Endothelial cell of umbilical vein (primary cell): ENCODE measurements around the gene JAKMIP1. TPM values are rescaled to one million over a fixed set of nuclear protein-coding genes. Genes with fewer than 3 reads are reported as not detected.

Source experiments
- BruUV-seq: library from RNA; stranded (reverse); fragments of 400-500 nt; replicated peaks from 2 replicates; lab custom pipeline; 2021; lab: Mats Ljungman, UMichigan
- CTCF ChIA-PET: fragments of 300-600, 350-600 bp; sonication (Branson Sonifier 250); formaldehyde crosslinking; loops from one replicate; lab custom pipeline; 2021; ENCODE audit warnings: antibody characterized with exemption, inconsistent platforms; lab: Charles Lee
- POLR2A ChIA-PET: fragments of 300-600, 350-600 bp; sonication (Branson Sonifier 250); formaldehyde crosslinking; loops from one replicate; lab custom pipeline; 2021; ENCODE audit warnings: antibody characterized with exemption, inconsistent platforms; lab: Charles Lee
- DNase-seq: peaks from one replicate; pipeline ENCODE4 v3.0.0-alpha.2; 2011; ENCODE audit warnings: low read depth, low spot score
- FAIRE-seq: peaks from 2 replicates; lab custom pipeline; 2011; peaks lifted over from hg19 to GRCh38; lab: Jason Lieb, UNC
- H2AFZ ChIP-seq: 2 replicates; pipeline ENCODE4 v1.6.0; 2012; ENCODE audit warnings: low read depth, low read length, control low read depth, inconsistent platforms
- H3K27ac ChIP-seq: 2 replicates; pipeline ENCODE4 v1.5.1; 2011; ENCODE audit warnings: low read depth, mild to moderate bottlenecking, control low read depth, low read length, moderate library complexity; ENCODE audit not compliant: insufficient read depth
- H3K27me3 ChIP-seq, 2 experiments: 2 replicates each; pipeline versions ENCODE4 v1.6.0 to v1.6.1; 2011; ENCODE audit warnings: low read length in 2 of 2, mixed read lengths in 1 of 2; ENCODE audit not compliant: control insufficient read depth in 2 of 2, insufficient read depth in 2 of 2
- H3K36me3 ChIP-seq, 2 experiments: 2 replicates in 1 of 2; 3 replicates in 1 of 2; pipeline ENCODE4 v1.5.1; 2011; ENCODE audit warnings: low read length in 2 of 2, mild to moderate bottlenecking in 1 of 2, moderate library complexity in 1 of 2; ENCODE audit not compliant: control insufficient read depth in 2 of 2, insufficient read depth in 2 of 2; ENCODE audit errors: extremely low read depth in 1 of 2
- H3K4me1 ChIP-seq: 3 replicates; pipeline ENCODE4 v1.5.1; 2011; ENCODE audit warnings: mild to moderate bottlenecking, low read length; ENCODE audit not compliant: control insufficient read depth, insufficient read depth; ENCODE audit errors: extremely low read depth
- H3K4me2 ChIP-seq: 2 replicates; pipeline ENCODE4 v1.6.1; 2011; ENCODE audit warnings: low read length, control low read depth, mixed read lengths; ENCODE audit not compliant: insufficient read depth
- H3K4me3 ChIP-seq, 3 experiments: fragments of 200-600 bp in 1 of 3; sonication (generic), shearing (Covaris generic) in 1 of 3; replicated peaks in 1 of 3; 2 replicates each; pipeline ENCODE4 v1.5.1; 2011 to 2016; ENCODE audit warnings: control low read depth in 3 of 3, low read length in 3 of 3, mild to moderate bottlenecking in 2 of 3, inconsistent platforms in 1 of 3, low read depth in 1 of 3, moderate library complexity in 1 of 3; ENCODE audit not compliant: insufficient read depth in 1 of 3
- H3K79me2 ChIP-seq: 2 replicates; pipeline ENCODE4 v1.6.0; 2012; ENCODE audit warnings: low read length, inconsistent platforms; ENCODE audit not compliant: control insufficient read depth, insufficient read depth
- H3K9ac ChIP-seq: replicated peaks from 2 replicates; pipeline ENCODE3; 2011; ENCODE audit warnings: low read length, control low read depth; ENCODE audit not compliant: insufficient read depth; ENCODE audit errors: extremely low read depth
- H3K9me1 ChIP-seq: replicated peaks from 3 replicates; pipeline ENCODE4 v1.6.0; 2011; ENCODE audit warnings: mild to moderate bottlenecking, low read length; ENCODE audit not compliant: control insufficient read depth, insufficient read depth; ENCODE audit errors: extremely low read depth
- H3K9me3 ChIP-seq: replicated peaks from 2 replicates; pipeline ENCODE4 v1.5.1; 2012; ENCODE audit warnings: low read length, inconsistent platforms; ENCODE audit not compliant: control insufficient read depth, insufficient read depth
- H4K20me1 ChIP-seq: replicated peaks from 2 replicates; pipeline ENCODE3; 2011; ENCODE audit warnings: mild to moderate bottlenecking, low read length; ENCODE audit not compliant: control insufficient read depth, insufficient read depth; ENCODE audit errors: extremely low read depth
- EZH2 ChIP-seq: IDR thresholded peaks from 2 replicates; pipeline ENCODE4 v1.6.1; 2012; ENCODE audit warnings: borderline replicate concordance, low read depth, mild to moderate bottlenecking, moderate library complexity, low read length, inconsistent platforms; ENCODE audit not compliant: severe bottlenecking
- FOS ChIP-seq: IDR thresholded peaks from 2 replicates; pipeline ENCODE4 v1.6.1; 2011; ENCODE audit warnings: mild to moderate bottlenecking, low read length, moderate library complexity, borderline replicate concordance; ENCODE audit not compliant: insufficient read depth
- GATA2 ChIP-seq: IDR thresholded peaks from 2 replicates; pipeline ENCODE4 v1.7.0; 2011; ENCODE audit warnings: low read depth, mild to moderate bottlenecking, moderate library complexity, mixed read lengths, low read length; ENCODE audit not compliant: insufficient read length, insufficient read depth
- JUN ChIP-seq: IDR thresholded peaks from 2 replicates; pipeline ENCODE4 v1.6.1; 2011; ENCODE audit warnings: borderline replicate concordance, low read depth; ENCODE audit not compliant: insufficient read length, insufficient read depth
- MYC ChIP-seq: IDR thresholded peaks from one replicate; pipeline ENCODE4 v1.6.1; 2011; ENCODE audit warnings: mild to moderate bottlenecking, low read depth, low read length
- POLR2A ChIP-seq: IDR thresholded peaks from 2 replicates; pipeline ENCODE4 v1.6.1; 2012; ENCODE audit warnings: low read depth, mild to moderate bottlenecking, control low read depth, low read length
- POLR2AphosphoS5 ChIP-seq: IDR thresholded peaks from 2 replicates; pipeline ENCODE4 v1.6.1; 2012; ENCODE audit warnings: low read depth, mild to moderate bottlenecking, control low read depth, low read length, moderate library complexity; ENCODE audit not compliant: insufficient read depth
- dilution Hi-C: fragments of 300-500 bp; cut with MboI; formaldehyde crosslinking; loops from one replicate; pipeline ENCODE4 v1.15.0; 2019; ENCODE audit warnings: low sequenced_read_pairs; ENCODE audit not compliant: extremely low pct_ligation_motif_present
- intact Hi-C: fragments of 100-400 bp; cut with micrococcal nuclease; formaldehyde crosslinking; loops from one replicate; pipeline ENCODE4 v1.10.0; 2022
- polyA plus RNA-seq, 4 experiments: library from polyadenylated mRNA; depleted of rRNA in 3 of 4; stranded (reverse) in 3 of 4; unstranded in 1 of 4; fragments of >200 nt; gene quantifications; 2 replicates each; pipeline versions ENCODE4 v1.2.1 to v1.2.3, GENCODE V29; 2011 to 2012; ENCODE audit warnings: missing spikeins in 1 of 4
- total RNA-seq: library from RNA; stranded (reverse); gene quantifications from 2 replicates; pipeline ENCODE4 v1.2.3, GENCODE V29; 2021
- TF ChIP-seq, protein P1 (sequence below), 2 donors: IDR thresholded peaks; 1 replicate in 1 of 2; 2 replicates in 1 of 2; pipeline ENCODE4 v1.5.1; 2011; ENCODE audit warnings: low read length in 2 of 2, mild to moderate bottlenecking in 2 of 2, moderate library complexity in 2 of 2, control low read depth in 1 of 2, inconsistent platforms in 1 of 2, low read depth in 1 of 2; ENCODE audit not compliant: insufficient read depth in 1 of 2; ENCODE audit errors: extremely low read depth in 1 of 2
- TF ChIP-seq, protein P2 (sequence below): IDR thresholded peaks from 2 replicates; pipeline ENCODE4 v1.6.1; 2011; ENCODE audit not compliant: insufficient read depth, insufficient read length

JAKMIP1 gene
- total and polyA plus RNA-seq, 2 donors (not counting 3 experiments of a cell fraction or from before 2014, with no cell fraction given) = not detected

GRCh38 chr4:6122496-6122895 lies 77.9 kb downstream of the JAKMIP1 start:
- dilution Hi-C loops = no loop called here

More at GRCh38 chr4:6122496-6122895, 77.9 kb downstream of the JAKMIP1 start:
- Histone ChIP-seq H3K27ac (no peak overlapping the region), H3K9ac (no peak overlapping the region), H3K79me2 (no peaks in the 10 kb centered on the region), H3K4me2 (no peak overlapping the region), H2AFZ (no peak overlapping the region), H3K9me1 (no peaks in the 10 kb centered on the region), H3K27me3 (no peaks in the 10 kb centered on the region), H4K20me1 (no peaks in the 10 kb centered on the region), H3K9me3 (peaks cover 4% of the 10 kb centered on the region), H3K4me3 (no peak overlapping the region), H3K4me1 (no peaks in the 10 kb centered on the region), H3K36me3 (no peaks in the 10 kb centered on the region)
- intact Hi-C loops = no loop called here
- FAIRE-seq (no peak), DNase-seq (no peak)
- BruUV-seq = no TSS peak
- POLR2A ChIA-PET = no interaction called here
- CTCF ChIA-PET = no interaction called here
- TF ChIP-seq POLR2A (no peak), GATA2 (no peak), MYC (no peak), POLR2AphosphoS5 (no peak), JUN (no peak), FOS (no peak), EZH2 (no peak)
- TF ChIP-seq, protein P1, sequence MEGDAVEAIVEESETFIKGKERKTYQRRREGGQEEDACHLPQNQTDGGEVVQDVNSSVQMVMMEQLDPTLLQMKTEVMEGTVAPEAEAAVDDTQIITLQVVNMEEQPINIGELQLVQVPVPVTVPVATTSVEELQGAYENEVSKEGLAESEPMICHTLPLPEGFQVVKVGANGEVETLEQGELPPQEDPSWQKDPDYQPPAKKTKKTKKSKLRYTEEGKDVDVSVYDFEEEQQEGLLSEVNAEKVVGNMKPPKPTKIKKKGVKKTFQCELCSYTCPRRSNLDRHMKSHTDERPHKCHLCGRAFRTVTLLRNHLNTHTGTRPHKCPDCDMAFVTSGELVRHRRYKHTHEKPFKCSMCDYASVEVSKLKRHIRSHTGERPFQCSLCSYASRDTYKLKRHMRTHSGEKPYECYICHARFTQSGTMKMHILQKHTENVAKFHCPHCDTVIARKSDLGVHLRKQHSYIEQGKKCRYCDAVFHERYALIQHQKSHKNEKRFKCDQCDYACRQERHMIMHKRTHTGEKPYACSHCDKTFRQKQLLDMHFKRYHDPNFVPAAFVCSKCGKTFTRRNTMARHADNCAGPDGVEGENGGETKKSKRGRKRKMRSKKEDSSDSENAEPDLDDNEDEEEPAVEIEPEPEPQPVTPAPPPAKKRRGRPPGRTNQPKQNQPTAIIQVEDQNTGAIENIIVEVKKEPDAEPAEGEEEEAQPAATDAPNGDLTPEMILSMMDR (IDR thresholded peaks at IDR 0.05; ENCODE audit: extremely low read depth in 1 of 2, insufficient read depth in 1 of 2, low read depth in 1 of 2, low read length in 2 of 2) = no peak
- TF ChIP-seq, protein P2, sequence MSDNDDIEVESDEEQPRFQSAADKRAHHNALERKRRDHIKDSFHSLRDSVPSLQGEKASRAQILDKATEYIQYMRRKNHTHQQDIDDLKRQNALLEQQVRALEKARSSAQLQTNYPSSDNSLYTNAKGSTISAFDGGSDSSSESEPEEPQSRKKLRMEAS = no peak
